ENCODE results near the gene UBASH3A. TPM values are rescaled to one million over a fixed set of nuclear protein-coding genes. Genes with fewer than 3 reads are reported as not detected.

Gene UBASH3A
- total RNA-seq, 1 donor from 2014 or later: not detected

DNA sequence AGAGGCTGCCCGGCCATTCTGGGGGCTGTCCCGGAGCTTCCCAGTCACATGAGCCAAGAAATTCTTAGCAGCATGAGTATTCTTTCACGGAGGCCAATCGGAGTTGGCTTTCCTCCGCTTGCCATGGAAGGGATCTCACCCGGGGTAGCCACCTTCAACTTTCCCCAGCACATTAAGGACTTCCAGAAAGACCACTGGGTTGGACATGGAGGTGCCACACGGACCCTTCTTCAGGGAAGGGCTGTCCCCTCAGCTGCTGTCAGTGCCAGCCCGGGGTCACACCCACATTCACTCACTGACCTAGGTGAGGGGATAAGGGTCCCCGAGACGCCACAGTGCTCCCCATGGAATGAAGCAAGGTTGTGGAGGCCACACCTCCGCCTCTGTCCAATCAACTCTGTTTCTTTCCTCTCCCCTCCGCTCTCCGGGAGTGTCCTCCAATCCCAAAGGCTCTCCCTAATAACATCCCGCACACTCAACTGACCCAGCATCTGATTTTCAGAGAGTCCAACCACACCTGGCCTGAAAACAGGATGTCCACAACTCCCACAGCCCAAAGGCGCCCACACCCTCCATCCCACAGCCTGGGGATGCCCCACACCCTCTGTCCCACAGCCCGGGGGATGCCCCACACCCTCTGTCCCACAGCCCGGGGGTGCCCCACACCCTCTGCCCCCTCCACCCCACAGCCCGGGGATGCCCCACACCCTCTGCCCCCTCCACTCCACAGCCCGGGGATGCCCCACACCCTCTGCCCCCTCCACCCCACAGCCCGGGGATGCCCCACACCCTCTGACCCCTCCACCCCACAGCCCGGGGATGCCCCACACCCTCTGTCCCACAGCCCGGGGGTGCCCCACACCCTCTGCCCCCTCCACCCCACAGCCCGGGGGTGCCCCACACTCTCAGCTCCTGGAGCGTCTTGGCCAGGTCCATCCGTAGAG is 73.0 kb downstream of the UBASH3A start:
- FAIRE-seq (no peak), DNase-seq (ENCODE audit: low spot score in 2 of 2) (no peak)

DNA sequence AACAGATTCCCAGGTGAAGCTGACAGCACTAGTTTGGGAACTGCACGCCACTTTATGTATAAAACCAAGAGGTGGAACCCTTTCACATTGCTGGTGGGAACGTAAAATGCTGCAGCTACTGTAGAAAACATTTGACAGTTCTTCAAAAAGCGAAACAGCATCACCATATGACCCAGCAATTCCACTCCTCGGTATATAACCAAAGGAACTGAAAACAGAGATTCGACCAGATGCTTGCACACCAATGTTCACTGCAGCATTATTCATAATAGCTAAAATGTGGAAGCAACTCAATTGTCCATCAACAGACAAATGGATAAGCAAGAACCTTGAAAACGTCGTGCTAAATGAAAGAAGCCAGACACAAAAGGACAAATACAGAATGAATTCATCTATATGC is 74.8 kb downstream of the UBASH3A start:
- FAIRE-seq (no peak), DNase-seq (ENCODE audit: low spot score in 2 of 2) (no peak)

DNA sequence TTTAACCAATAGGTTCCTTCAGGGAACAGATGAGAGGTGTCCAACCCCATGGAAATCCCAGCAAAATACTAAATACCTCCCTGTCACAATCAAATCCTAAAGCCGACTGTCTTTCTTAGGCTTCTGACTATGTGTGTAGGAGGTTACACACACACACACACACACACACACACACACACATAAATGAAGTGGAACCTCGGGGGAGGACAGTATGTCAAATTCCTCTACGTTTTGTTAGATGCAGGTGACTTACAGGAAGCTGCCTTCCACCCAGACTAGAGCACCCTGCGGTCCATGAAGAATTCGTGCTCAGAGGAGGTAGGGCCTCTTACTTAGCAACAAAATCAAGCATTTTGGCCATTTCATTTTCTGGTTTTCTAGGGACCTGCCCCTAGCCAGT is 75.9 kb downstream of the UBASH3A start:
- no peak for DNase-seq (ENCODE audit: low spot score in 2 of 2)
- no peak for FAIRE-seq

DNA sequence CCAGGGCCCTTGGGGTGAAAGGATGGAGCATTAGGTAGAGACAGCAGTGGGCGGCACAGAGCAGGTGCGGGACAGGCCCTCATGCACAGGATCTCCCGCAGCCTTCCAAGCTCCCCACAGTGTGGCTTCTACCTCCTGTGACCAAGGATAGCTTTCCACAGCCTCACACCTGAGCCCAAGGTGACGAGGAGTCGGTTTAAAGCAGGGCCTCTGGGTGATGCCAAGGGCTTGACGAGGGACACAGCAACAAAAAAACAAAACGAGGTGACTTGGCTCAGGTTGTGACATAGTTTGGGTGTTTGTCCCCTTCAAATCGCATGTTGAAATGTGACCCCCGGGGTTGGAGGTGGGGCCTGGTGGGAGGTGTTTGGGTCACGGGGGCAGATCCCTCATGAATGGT is 77.0 kb downstream of the UBASH3A start:
- FAIRE-seq: no peak
- no peak for DNase-seq (ENCODE audit: low spot score in 2 of 2)

DNA sequence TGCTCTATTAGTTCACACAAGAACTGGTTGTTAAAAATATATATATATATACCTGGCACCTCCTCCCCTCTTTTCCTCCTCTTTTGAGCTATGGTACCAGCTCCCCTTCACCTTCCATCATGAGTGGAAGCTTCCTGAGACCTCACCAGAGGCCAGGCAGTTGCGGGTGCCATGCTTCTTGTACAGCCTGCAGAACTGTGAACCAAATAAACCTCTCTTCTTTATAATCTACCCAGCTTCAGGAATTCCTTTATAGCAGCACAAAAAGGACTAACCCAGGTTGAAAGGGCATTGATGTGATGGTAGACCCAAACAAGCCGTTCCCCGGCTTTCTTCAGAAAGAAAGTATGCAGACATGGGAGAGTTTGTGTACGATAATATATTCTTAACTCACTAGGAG is 77.5 kb downstream of the UBASH3A start:
- FAIRE-seq (no peak), DNase-seq (ENCODE audit: low spot score in 2 of 2) (no peak)

DNA sequence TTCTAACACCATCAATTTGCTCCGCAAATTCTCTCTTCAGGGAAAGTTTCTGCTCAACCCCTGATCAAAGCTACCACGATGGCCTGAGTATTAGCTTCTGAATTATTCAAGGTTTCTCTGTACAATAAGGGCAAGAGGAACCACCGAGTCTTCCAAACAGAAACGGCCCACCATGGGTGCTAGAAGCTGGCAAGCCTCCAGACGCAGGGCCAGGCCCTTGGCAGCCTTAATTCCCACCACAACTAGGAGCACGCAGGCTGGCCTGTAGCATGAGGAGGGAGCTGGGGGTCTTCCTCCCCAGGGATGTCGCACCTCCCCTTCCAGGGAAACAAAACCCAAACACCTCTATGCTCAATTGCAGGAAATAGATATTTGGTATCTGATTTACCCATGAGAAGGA is 81.3 kb downstream of the UBASH3A start:
- DNase-seq (ENCODE audit: low spot score in 2 of 2) (no peak), FAIRE-seq (no peak)

DNA sequence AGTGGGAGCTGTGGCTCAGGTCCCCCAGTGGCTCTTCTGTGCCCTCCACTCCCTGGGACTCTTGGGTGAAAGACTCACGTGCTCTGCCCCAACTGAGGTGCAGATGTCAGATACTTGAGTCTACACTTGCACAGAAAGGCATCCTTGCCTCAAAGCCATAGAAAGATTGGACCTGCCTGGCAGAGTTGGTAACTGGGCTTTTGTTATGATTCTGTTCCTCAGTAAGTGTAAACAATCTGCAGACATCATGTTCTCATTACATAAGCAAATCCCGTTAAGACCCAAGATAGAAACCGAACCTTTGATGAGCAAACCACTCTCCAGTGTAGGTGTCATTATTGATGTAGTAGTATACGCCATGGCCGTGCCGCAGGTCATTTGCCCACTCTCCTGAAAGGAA is 82.4 kb downstream of the UBASH3A start:
- no peak for FAIRE-seq
- DNase-seq (ENCODE audit: low spot score in 2 of 2): no peak

DNA sequence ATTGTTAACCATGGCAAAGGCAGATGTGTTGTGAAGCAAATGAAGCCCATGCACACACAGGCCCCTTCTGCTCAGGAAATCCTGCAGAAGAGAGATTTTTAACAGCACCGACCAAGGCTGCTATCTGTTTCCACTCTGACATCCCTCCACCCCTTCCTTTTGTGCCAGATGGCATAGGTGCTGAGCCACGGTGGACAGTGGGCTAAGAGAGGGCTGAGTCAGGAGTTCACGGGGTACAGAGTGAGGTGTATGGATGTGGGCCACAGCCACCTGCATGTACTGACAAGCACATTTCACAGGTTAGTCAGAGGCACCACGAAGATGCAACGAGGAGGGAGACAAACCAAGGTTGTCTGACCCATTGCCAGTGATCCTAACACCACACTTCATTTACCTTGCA is 82.8 kb downstream of the UBASH3A start:
- FAIRE-seq (no peak), DNase-seq (ENCODE audit: low spot score in 2 of 2) (no peak)

DNA sequence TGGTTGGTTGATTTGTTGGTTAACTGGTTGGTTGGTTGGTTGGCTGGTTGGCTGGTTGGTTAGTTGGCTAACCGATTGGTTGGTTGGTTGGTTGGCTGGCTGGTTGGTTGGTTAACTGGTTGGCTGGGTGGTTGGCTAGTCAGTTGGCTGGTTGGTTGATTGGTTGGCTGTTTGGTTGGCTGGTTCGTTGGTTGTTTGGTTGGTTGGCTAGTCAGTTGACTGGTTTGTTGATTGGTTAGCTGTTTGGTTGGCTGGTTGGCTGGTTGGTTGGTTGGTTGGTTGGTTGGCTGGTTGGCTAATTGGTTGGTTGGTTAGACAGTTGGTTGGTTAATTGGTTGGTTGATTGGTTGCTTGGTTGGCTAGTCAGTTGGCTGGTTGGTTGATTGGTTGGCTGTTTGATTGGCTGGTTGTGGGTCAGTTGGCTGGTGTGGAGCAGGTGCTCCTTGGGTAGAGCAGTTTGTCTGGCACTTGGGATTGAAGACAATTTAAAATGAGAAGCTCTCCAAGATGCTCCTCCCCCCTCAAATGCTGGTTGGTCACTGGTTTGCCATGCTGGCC is 85.4 kb downstream of the UBASH3A start:
- DNase-seq (ENCODE audit: low spot score in 2 of 2): no peak
- no peak for FAIRE-seq

DNA sequence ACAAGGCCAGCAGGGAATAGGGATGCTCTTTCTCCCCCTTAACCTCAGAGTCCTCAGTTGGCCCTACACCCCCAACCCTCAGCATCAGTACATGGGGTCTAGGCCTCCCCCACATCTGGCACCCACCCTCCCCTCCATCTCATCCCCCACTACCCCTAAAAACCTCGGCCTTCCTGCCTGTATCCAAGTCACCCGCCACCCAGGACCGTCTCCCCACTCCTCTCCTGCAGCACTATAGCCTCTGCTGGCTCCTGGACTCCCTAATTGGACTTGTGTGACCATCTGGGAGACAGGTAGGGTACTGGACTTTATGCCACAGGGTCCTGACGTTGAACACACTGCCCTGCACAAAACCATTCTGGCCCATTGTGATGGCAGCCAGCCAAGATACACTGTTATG is 86.3 kb downstream of the UBASH3A start:
- DNase-seq (ENCODE audit: low spot score in 2 of 2): no peak
- FAIRE-seq: no peak

DNA sequence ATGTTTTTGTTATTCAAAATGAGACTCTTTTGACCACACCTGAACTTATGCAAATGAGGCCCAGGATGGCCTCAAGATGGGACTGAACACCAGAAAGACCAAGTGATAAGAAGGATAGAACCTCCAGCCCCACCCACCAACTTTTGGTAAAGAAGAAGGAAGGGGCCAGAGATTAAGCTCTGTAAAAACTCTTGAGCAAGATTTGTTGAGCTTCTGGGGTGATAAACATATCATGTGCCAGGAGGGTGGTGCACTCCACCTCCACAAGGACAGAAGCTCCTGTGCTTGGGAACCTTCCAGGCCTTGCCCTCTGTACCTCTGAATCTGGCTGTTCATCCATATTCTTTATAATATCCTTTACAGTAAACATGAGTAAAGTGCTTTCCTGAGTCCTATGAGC is 87.0 kb downstream of the UBASH3A start:
- DNase-seq (ENCODE audit: low spot score in 2 of 2) (no peak), FAIRE-seq (no peak)

DNA sequence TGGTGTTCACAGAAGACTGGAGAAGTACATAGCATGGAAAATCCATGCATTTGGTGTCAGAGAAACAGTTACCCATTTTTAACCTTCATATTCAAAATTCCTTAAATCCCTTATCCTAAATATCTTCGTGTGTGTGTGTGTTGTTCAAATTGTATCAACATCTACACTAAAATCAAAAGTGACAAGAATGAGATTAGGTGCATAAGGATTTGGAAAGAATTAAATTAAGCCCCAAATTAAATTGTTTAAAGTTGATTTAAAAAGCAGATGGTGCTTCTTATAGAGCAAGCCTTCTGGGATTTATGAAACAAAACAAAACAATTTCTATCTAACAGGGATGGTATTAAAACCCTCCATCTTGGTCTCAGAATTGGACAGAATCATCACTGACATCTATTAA is 87.6 kb downstream of the UBASH3A start:
- DNase-seq (ENCODE audit: low spot score in 2 of 2) (no peak), FAIRE-seq (no peak)

DNA sequence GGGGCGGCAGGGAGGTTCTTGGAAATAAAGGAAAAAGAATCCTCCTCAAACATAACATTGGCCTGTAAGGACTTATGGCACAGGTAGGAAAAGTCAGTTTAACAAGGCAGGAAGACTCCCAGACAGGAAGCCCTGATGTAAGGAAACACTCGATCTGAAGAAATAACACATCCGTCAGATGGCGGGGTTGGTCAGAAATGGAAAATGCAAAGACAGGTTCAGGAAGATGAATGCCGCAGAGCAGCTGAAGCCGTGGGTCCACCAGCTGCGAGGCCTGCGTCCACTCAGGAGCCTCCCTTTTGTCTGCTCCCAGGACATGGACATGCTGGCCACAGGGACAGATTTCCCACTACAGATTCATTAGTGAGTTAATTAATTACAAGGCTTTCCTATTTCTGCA is 88.5 kb downstream of the UBASH3A start:
- DNase-seq (ENCODE audit: low spot score in 2 of 2): no peak
- no peak for FAIRE-seq

DNA sequence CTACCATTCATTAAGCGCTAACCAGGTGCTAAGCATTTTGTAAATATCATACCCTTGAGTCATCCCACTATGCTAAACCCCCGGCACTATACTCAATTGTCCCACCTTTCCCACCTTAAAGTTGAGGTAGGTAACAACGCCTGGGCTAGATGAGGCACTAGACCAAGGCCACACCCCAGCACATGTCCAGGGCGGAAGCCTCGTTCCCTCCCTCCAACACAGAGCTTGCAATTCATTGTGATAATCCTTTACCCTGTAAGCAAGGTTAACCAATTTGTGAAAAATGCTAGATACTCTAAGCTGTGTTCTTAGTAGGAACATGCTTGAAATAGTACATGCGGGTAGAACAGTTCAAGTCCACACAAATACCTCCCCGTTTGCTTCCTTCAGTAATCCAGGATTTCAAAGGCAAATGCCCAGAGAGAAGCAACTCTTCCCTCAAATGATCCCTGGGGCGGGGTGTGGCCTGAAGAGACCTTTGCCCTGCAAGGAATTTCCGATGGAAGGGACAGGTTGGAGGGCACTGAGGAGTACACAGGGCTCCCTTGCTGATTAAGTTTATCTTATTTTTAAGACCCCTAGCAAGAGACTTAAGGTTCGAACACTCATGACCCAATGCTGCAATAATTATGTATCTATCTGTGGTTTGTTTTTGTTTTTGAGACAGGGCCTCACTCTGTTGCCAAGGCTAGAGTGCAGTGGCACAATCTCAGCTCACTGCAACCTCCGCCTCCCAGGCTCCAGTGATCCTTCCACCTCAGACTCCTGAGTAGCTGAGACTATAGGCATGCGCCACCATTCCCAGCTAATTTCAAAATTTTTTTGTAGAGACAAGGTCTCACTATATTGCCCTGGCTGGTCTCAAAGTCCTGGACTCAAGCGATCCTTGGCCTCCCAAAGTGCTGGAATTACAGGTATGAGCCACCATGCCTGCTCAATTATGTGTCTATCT is 89.7 kb downstream of the UBASH3A start:
- FAIRE-seq (no peak), DNase-seq (ENCODE audit: low spot score in 2 of 2) (no peak)

DNA sequence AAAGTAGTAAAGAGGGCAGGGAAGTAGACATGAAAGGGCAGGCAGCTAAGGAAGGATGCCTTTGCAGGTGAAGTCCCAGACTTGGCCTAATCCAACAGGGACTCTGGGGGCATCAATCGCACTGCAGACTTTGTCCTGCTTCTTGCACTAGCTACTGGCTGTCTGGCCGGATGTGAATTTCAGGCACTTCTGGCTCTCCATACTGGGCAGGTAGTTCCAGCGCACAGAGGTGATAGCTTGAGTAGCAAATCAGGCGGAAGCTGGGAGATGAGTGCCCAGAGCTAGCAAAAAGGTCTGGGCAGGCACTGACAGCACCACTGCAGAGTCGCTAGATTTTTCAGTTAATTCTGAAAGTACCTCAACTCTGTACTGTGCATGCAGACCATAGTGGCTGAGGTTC is 91.3 kb downstream of the UBASH3A start:
- FAIRE-seq (no peak), DNase-seq (ENCODE audit: low spot score in 2 of 2) (no peak)

DNA sequence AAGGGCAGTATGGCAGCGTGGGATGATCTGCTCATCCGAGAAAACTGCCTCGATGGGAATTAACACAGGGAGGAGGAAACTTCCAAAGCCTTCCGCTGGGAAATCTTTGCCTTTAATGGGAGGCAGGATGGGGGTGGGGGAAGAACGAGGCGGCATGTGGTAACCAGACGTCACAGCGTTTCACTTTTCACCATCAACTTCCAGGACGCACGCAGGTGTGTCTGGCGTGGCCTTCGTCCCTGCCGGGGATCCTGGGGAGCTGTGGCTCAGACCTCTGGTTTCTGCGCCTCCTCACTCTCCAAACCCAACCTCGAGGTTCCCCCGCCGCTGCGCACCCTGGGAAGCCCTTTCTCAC is 92.0 kb downstream of the UBASH3A start:
- FAIRE-seq (no peak), DNase-seq (ENCODE audit: low spot score in 2 of 2) (no peak)

DNA sequence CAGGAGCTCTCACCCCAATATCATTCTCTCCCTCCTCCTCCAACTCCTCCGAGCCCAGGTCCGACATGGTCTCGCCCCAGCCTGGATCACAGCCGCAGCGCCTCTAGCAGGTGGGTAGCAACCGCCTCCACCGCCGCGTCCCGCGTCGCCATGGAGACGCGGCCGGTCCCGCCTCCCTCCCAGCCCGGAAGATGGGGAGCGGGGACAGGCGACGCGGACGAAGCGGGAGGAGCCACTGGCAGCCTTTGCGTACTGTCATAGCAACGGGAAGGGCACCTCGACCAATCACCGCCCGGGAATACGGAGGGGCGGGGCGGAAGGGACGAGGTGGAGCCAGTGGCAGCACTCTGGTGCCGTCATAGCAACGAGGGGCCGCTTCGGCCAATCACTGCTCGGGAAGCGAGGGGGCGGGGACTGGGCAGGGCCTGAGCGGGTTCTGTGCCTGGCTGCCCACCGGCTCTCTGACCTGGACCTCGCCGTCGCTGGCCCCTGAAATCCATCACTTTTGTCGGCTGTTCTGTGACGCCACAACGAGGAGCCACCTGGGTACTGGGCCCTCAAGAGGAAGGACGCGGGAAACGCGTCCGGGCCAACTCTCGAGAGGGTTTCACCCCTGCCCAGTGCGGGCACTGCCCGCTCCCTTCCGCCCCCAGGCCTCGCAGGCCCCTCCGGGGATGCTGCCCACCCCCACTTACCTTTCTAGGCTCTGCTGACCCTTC is 92.6 kb downstream of the UBASH3A start, which contains the start of gene RSPH1:
TSS of gene RSPH1 (minus strand) at position 105 of the 719 bp plus-strand sequence. CDS start at position 67, 38 bp downstream.
- FAIRE-seq: peak; percentile 99
- peak; percentile 94 to 98 for DNase-seq (ENCODE audit: low spot score in 2 of 2)

DNA sequence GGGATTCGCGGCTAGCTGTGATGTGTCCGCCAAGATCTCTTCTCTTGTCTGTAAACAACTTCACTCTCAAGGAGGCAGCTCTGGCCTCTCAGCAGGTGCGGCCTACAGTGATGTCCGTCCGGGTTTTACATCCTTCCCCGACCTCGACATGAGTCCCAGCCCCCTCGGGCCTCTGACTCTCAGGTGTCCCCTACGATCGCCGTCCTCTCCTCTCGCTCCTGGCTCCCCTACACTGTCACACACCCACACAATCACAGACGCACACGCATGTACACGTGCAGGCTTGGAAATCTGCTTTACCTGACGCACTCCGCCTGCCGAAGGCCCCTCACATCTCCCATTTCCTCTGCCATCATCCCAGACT is 93.1 kb downstream of the UBASH3A start:
- FAIRE-seq: no peak
- no peak for DNase-seq (ENCODE audit: low spot score in 2 of 2)
